ENCODE results near the gene MCL1.
"Not testable (repeated sequence)": the region's sequence is repeated elsewhere in the genome, so short reads cannot be mapped to it uniquely, and the experiment has no call there.

Gene MCL1

GRCh38 chr1:150601540-150601939 lies 22.1 kb upstream of the MCL1 start:
- no peak for TF ChIP-seq CTCF (conservative IDR thresholded peaks at IDR 0.05; ENCODE audit: control insufficient read depth, insufficient read depth, low read depth, low read length)
- DNase-seq (ENCODE audit: low read depth) = no peak

GRCh38 chr1:150598346-150598745 lies 18.9 kb upstream of the MCL1 start:
- DNase-seq (ENCODE audit: low read depth); H3K4me3 ChIP-seq (ENCODE audit: control insufficient read depth, low read depth, low read length): not testable (repeated sequence)

More at GRCh38 chr1:150601540-150601939, 22.1 kb upstream of the MCL1 start:
- H3K4me3 ChIP-seq (ENCODE audit: control insufficient read depth, low read depth, low read length) = no peak overlapping the region

DNA sequence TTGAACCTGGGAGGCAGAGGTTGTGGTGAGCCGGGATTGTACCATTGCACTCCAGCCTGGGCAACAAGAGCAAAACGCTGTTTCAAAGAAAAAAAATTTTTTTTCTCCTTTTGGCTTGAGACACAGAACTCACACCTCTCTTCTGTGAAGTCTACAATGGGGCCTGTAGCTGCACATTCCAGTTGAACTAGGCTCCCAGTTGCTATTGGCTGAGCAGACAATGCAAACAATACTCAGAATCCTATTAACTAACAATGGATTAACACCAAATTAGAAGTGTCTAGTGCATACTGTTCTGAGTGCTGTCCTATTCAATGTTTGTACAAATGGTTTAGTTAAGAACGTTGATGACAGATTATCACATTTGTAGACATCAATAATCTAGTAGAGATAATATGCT lies 17.6 kb upstream of the MCL1 start:
- TF ChIP-seq CTCF (conservative IDR thresholded peaks at IDR 0.05; ENCODE audit: control insufficient read depth, insufficient read depth, low read depth, low read length) = no peak
- no peak for DNase-seq (ENCODE audit: low read depth)
- no peak overlapping the region for H3K4me3 ChIP-seq (ENCODE audit: control insufficient read depth, low read depth, low read length)

DNA sequence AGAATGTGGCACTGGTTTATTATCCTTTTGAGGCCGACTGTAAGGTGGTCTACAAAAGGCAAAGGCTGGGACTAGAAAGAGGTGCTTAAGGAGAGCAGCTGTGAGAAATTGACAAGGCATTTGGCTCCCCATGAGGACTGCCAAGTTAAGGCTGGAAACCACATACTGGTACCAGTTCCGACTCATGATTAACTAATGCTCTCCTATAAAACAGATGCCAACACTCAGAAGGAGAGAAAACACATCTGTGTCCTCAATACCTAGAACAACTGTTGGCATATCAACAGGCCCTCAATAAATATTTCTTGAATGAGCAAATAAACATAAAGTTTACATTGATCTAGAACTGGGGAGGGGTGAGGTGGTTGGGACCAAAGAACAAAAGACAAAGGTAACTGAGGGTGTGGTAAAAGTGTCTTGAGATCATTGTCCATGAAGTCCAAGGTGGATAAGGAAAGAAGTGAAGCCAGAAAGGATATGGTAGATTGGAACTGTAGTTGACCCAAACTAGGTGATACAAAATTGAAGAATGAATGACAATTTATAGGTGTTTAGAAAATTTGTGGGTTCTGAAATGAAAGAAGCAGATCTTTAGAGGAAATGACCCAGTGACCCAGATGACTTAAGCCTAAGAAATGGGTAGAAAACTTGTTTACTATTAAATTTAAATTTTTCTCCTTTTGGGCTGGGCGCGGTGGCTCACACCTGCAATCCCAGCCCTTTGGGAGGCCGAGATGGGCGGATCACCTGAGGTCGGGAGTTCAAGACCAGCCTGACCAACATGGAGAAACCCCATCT lies 16.9 kb upstream of the MCL1 start:
- no peak for TF ChIP-seq CTCF (conservative IDR thresholded peaks at IDR 0.05; ENCODE audit: control insufficient read depth, insufficient read depth, low read depth, low read length)
- H3K4me3 ChIP-seq (ENCODE audit: control insufficient read depth, low read depth, low read length) = no peak overlapping the region
- peak; percentile 66 for DNase-seq (ENCODE audit: low read depth)

- no peak overlapping the region for H3K4me3 ChIP-seq (ENCODE audit: control insufficient read depth, low read depth, low read length)
- TF ChIP-seq CTCF (conservative IDR thresholded peaks at IDR 0.05; ENCODE audit: control insufficient read depth, insufficient read depth, low read depth, low read length) = no peak
- no peak for DNase-seq (ENCODE audit: low read depth)
Measured at GRCh38 chr1:150582371-150582770, 3.0 kb upstream of the MCL1 start.

DNA sequence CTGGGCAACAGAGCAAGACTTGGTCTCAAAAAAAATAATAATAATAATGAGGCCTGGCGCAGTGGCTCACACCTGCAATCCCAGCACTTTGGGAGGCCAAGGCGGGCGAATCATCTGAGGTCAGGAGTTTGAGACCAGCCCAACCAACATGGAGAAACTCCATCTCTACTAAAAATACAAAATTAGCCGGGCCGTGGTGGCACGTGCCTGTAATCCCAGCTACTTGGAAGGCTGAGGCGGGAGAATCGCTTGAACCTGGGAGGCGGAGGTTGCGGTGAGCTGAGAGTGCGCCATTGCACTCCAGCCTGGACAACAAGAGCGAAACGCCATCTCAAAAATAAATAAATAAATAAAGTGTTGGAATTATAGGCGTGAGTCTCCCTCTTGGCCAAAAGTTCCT lies 2.6 kb upstream of the MCL1 start:
- DNase-seq (ENCODE audit: low read depth); H3K4me3 ChIP-seq (ENCODE audit: control insufficient read depth, low read depth, low read length): not testable (repeated sequence)

GRCh38 chr1:150581437-150581836 lies 2.0 kb upstream of the MCL1 start:
- DNase-seq (ENCODE audit: low read depth); H3K4me3 ChIP-seq (ENCODE audit: control insufficient read depth, low read depth, low read length): not testable (repeated sequence)

DNA sequence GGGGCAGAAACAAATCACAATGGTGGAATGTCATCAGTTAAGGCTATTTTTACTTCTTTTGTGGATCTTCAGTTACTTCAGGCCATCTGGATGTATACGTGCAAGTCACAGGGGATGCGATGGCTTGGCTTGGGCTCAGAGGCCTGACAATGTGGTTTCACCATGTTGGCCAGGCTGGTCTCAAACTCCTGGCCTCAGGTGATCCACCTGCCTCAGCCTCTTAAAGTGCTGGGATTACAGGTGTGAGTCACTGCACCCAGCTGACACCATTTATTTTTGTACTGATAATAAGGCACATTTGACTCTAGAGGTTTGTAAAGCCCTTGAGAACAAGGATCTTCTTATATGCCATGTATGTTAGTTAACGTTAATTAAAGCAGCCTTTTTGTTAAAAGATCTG lies 1.6 kb upstream of the MCL1 start:
- DNase-seq (ENCODE audit: low read depth) = not testable (repeated sequence)

DNA sequence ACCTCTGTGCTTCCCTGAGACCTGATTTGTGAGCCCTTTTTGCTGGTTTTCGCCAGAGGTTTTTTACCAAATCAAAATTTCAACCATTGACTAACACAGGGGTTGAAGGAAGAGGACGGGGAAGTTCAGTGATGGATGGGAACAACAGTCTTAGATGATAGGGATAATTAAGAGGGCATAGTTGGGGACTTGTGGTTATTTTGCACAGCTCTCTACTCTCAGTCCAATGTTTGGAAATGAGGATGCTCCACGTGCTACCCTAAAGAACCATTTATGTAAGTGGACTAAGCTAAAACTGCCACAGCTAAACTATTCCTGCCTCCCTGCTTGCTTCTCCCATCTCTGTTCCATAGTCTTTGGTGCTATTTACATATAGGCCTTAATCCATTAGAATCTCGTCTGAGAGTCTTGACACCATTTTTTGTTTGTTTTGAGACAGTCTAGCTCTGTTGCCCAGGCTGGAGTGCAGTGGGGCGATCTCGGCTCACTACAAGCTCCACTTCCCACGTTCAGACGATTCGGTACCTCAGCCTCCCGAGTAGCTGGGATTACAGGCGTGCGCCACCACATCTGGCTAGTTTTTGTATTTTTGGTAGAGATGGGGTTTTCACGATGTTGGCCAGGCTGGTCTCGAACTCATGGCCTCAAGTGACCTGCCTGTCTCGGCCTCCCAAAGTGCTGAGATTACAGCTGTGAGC lies 684 bp upstream of the MCL1 start:
- H3K4me3 ChIP-seq (ENCODE audit: control insufficient read depth, low read depth, low read length) = peak overlapping the region; percentile 38
- DNase-seq (ENCODE audit: low read depth) = no peak
- TF ChIP-seq CTCF (conservative IDR thresholded peaks at IDR 0.05; ENCODE audit: control insufficient read depth, insufficient read depth, low read depth, low read length) = no peak

More for the DNA sequence above, 1.6 kb upstream of the MCL1 start:
- H3K4me3 ChIP-seq (ENCODE audit: control insufficient read depth, low read depth, low read length) = not testable (repeated sequence)

Data from fibroblast of mammary gland (primary cell).